GM23338 (cell line): ENCODE data around the gene WDR74.

Experiments
- EZH2 ChIP-seq: fragments of 200-600 bp; sonication (generic); IDR thresholded peaks from one replicate; pipeline ENCODE4 v1.8.0; 2017; ENCODE audit warnings: antibody characterized with exemption, mild to moderate bottlenecking, low read depth; ENCODE audit not compliant: unreplicated experiment
- POLR2AphosphoS5 ChIP-seq: IDR thresholded peaks from 2 replicates; pipeline ENCODE4 v1.6.1; 2016; ENCODE audit warnings: antibody characterized with exemption, low read depth
- TF ChIP-seq, protein P1 (sequence below), 2 experiments: fragments of 200-600 bp in 1 of 2; sonication (generic) in 1 of 2; conservative IDR thresholded peaks; 2 replicates each; pipeline versions ENCODE4 v1.5.1 to v1.6.1; 2016 to 2017; ENCODE audit warnings: antibody characterized with exemption in 2 of 2, low read depth in 2 of 2, mild to moderate bottlenecking in 2 of 2, moderate library complexity in 1 of 2

DNA sequence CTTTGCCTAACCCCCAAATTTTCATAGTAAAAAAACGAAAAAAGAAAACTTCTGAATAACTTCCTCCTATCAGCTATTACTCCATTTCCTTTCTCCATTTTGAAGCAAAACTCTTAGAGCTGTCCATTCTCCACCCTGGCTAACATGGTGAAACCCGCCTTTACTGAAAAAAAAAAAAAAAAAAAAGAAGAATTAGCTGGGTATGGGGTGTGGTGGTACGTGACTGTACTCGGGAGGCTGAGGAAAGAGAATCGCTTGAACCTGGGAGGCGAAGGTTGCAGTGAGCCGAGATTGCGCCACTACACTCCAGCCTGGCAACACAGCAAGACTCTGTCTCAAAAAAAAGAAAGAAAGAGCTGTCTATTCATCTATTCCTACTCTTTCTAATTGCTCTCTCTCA is 22.8 kb downstream of the WDR74 start:
- TF ChIP-seq, protein P1, sequence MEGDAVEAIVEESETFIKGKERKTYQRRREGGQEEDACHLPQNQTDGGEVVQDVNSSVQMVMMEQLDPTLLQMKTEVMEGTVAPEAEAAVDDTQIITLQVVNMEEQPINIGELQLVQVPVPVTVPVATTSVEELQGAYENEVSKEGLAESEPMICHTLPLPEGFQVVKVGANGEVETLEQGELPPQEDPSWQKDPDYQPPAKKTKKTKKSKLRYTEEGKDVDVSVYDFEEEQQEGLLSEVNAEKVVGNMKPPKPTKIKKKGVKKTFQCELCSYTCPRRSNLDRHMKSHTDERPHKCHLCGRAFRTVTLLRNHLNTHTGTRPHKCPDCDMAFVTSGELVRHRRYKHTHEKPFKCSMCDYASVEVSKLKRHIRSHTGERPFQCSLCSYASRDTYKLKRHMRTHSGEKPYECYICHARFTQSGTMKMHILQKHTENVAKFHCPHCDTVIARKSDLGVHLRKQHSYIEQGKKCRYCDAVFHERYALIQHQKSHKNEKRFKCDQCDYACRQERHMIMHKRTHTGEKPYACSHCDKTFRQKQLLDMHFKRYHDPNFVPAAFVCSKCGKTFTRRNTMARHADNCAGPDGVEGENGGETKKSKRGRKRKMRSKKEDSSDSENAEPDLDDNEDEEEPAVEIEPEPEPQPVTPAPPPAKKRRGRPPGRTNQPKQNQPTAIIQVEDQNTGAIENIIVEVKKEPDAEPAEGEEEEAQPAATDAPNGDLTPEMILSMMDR (conservative IDR thresholded peaks at IDR 0.05; ENCODE audit: low read depth in 2 of 2): no peak
- TF ChIP-seq EZH2 (no peak), POLR2AphosphoS5 (no peak)
